Stimulated activated naive CD4-positive, alpha-beta T cell (primary cell): ENCODE results near the gene EAPP.
"Not testable (repeated sequence)": the region's sequence is repeated elsewhere in the genome, so short reads cannot be mapped to it uniquely, and the experiment has no call there.

Experiments
- DNase-seq, 6 experiments: peaks; one replicate each; lab custom pipeline; 2025; lab: John Stamatoyannopoulos, UW

Gene EAPP, protein sequence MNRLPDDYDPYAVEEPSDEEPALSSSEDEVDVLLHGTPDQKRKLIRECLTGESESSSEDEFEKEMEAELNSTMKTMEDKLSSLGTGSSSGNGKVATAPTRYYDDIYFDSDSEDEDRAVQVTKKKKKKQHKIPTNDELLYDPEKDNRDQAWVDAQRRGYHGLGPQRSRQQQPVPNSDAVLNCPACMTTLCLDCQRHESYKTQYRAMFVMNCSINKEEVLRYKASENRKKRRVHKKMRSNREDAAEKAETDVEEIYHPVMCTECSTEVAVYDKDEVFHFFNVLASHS

DNA sequence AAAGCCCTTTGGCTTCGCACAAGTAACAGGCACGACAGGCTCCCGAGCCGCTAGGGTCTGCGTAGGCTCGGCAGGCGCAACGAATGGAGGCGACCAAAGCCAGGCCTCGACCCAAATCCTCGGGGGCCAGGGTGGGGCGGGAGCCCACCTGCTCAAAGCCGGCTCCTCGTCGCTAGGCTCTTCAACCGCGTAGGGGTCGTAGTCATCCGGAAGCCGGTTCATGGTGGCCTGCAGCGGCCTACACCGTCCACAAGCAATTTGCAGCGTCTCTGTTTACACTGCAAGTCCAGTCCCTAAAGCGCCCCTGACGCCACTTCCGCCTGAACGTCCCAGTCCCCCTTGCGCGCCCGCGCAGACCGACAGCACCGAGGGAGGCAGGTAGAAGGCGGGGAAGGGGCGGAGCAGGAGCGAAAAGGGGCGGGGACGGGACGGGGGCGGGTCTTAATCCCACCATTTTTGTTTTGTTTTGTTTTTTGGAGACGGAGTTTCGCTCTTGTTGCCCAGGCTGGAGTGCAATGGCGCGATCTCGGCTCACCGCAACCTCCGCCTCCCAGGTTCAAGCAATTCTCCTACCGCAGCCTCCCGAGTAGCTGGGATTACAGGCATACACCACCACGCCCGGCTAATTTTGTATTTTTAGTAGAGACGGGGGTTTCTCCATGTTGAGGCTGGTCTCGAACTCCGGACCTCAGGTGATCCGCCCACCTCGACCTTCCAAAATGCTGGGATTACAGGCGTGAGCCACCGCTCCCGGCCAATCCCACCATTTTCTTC, at the start of gene EAPP:
Gene EAPP, minus strand, starts transcription at position 295 of the 774 bp plus-strand sequence. Its CDS starts 73 bp downstream, at position 222.
- DNase-seq, result no peak

DNA sequence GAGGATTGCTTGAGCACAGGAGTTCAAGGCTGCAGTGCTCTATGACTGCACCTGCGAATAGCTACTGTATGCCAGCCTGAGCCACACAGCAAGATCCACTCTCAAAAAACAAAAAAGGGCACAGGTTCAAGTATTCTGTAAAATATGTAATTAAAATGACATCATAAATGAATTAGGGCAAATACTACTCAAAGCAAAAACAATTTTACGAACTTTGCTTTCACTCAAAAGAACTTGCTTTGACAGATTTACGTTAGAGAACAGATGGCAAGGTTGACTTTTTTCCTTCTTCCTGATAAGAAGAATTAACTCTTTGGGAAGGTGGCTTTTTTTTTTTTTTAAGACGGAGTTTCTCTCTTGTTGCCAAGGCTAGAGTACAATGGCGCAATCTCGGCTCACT, 44.0 kb upstream of the EAPP start:
- no peak for DNase-seq

DNA sequence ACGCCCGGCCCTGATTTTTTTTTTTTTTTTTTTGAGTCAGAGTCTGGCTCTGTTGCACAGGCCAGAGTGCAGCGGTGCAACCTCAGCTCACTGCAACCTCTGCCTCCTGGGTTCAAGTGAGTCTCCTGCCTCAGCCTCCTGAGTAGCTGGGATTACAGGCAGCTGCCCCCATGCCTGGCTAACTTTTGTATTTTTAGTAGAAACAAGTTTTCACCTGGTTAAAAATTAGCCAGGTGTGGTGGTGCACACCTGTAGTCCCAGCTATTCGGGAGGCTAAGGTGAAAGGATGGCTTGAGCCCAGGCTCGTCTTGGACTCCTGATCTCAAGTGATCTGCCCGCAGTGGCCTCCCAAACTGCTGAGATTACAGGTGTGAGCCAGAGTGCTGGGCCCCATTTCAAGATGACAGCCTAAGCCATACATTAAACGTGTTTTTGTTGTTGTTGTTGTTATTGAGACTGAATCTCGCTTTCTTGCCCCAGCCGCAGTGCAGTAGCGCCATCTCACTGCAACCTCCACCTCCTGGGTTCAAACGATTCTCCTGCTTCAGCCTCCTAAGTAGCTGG, 42.7 kb upstream of the EAPP start:
- DNase-seq, result no peak

DNA sequence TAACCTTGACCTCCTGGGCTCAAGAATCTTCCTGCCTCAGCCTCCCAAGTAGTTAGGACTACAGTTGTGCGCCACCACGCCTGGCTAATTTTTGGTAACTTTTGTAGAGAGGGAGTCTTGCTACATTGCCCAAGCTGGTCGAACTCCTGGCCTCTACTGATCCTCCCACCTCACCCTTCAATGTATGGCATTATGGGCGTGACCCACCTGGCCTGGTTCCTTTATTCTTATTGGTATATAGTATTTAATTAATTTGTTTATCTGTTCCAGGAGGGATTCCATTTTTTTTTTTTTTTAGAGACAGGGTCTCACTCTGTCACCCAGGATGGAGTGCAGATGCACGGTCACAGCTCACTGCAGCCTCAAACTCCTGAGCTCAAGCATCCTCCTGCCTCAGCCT, 40.9 kb upstream of the EAPP start:
- DNase-seq, result no peak

DNA sequence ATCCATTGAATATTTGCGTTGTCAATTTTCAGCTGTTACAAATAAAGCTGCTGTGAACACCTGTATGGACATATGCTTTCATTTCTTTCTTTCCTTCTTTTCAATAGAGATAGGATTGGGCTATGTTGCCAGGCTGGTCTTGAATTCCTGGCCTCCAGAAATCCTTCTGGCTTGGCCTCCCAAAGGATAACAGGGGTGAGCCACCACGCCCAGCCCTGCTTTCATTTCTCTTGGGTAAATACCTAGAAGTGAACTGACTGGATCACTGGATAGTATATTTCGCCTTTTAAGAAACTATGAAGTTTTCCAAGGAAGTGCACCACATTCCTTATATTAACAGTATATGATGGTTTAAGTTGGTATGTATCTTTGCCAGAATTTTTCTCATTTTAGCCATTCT, 32.3 kb upstream of the EAPP start:
- no peak for DNase-seq

DNA sequence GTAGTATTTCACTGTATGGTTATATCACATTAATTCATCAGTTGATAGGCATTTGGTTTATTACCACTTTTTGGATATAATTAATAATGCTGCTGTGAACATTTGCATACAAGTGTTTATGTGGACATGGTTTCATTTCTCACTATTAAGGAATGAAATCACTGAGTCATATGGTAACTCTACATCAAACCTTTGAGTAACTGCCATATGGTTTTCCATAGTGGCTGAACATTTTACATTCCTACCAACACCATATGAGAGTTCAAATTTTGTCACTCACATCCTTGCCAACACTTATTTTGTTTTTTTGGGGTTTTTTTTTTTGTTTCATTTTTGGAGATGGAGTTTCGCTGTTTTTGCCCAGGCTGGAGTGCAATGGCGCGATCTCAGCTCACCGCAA, 30.2 kb upstream of the EAPP start:
- DNase-seq, result no peak

DNA sequence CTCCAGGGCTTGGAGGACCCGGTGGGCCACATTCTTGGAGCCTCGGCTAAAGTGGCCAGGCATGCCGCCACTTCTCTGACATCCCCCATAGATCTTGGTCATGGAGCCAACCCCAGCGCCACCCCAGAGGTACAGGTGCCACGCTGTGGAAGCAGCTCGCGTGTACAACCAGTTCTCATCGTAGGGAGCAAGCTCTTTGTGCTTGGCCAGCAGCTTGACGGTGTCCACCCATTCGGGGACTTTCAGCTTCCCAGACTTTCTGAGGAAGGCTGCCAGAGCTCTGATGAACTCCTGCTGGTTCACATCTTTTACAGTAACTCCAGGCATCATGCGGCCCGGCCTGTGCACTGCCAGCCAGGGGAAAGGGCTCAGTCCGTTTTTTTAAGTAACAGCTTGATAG, 29.3 kb upstream of the EAPP start:
- DNase-seq, result no peak

DNA sequence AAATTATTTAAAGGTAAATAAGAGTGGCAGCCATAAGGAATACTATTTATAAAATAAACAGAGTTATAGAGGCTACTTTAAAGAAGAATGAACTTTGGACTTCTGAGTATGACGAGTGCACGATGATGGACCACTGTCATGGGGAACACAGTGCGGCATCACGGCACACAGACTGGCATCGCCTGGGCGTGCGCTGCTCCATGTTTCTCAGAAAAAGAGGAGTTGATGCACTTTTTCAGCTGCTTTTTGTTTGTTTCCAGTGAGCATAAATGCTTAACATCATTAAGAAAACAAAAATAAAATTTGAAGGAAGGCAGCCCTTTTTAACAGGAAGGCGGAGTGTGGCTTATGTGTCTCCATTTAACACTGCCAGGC, 23.3 kb upstream of the EAPP start:
- no peak for DNase-seq

DNA sequence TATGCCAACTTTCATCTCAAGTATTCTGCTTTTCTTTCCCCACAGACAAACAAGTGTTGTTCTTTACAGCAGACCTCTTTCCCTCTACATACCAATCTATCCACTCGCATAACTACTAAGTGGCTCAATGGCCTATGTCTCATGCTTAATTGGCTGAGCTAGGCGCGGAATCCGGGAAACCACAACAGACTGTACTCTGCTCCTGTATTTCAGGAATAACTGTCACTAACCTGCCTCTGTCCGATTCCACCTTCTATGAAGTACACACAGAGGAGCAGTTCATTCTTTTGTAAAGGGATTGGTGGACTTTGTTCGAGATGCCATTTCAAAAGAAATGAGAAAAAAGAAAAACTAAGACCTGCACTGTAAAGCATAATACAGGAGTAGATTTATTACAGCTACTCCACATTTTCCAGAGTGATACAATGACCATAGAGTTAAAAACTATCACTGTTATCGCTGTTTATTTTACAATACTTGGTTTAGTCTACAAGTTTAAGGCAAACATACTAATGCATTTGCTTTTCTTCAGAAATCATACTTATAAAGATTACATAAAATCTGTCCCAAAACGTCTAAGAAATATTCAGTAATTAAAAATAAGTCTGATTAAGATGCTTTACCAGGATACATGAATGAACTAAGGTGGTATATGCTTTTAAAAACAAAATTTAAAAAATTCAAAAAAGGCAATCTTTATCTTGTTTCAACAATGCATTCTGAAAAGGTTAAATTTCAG, 22.7 kb upstream of the EAPP start:
- DNase-seq, result not testable (repeated sequence)

DNA sequence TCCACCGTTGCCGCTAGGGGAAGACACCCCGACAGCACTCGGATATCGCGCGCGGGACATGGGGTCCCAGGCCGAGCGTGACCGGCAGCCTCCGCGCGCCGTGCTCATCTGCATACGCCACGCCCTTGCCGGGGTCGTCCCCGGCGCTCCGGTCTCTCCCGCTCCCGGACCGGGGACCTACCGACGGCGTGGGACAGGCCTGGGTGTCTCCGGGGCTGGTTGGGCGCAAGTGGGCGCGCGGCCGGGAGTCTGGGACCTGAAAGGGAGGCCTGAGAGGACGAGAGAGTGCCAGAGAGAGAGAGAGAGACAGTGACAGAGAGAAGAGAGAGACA, 17.0 kb upstream of the EAPP start:
- DNase-seq, result not testable (repeated sequence)

DNA sequence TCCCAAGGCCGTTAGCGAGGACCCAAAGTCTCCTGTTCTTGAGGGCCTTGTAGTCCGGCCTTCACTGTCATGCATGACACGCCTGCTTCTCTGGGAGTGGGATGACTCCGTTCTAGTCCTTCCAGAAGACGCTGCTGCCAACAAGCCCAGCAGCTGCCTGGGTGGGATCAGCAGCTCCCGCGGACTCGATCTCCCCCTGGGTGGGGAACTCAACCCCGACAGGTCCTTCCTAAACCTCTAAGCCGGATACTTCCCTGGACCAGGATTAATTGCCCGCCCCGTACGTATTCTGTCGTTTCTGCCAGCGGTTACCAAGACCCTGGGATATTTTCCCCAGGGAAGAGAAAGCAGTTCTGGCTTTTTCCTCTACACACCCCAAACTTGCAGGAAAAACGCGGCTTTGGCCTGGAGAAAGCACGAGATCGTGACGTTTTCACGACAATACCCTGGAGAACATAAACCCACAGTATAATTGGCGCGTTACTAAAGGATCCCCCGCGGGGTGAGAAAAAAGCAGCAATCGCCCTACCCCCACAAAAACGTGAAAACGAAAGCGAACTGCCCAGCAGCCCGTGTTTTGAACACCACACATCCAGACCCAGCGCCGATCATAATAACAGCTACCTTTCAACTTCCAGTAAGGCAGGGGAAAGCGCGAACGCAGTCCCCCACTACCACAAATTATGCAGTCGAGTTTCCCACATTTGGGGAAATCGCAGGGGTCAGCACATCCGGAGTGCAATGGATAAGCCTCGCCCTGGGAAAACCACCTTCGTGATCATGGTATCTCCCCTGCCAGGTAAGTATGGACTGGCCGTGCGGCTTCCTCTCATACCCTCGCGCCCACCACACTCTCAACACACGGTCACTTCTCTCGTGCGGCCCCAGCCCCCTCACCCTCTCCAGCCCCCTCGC, 16.3 kb upstream of the EAPP start:
- not testable (repeated sequence) for DNase-seq

DNA sequence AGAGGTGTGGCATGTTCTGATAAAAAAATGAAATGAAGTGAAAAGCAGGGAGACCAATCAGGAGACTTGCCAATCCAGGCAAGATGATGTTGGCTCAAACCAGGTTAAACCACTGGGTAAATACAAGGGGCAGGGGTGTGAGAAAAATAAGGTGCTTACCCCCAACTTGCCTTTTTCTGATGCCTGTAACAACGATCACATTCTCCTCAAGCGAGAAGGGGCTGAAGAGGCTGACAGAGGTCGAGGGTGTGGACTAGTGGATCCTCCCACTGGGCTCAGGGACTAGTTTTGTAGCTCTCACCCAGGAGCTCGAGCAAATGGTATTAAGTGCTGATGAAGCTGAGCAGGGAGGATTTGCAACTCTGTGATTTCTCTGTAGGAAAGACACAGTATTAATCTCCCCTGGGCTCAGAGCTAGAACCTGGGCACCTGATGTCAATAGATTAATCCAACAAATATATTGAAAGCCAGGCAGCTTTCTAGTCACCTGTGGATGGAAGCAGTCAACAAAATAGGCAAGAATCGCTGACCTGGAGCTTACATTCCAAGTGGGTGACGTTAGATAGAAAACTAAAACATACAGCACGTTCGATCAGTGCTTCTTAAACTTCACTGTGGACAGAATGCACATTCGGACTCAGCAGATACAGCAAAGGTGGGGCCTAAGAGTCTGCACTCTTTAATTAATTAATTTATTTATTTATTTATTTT, 15.2 kb upstream of the EAPP start:
- DNase-seq, result no peak

DNA sequence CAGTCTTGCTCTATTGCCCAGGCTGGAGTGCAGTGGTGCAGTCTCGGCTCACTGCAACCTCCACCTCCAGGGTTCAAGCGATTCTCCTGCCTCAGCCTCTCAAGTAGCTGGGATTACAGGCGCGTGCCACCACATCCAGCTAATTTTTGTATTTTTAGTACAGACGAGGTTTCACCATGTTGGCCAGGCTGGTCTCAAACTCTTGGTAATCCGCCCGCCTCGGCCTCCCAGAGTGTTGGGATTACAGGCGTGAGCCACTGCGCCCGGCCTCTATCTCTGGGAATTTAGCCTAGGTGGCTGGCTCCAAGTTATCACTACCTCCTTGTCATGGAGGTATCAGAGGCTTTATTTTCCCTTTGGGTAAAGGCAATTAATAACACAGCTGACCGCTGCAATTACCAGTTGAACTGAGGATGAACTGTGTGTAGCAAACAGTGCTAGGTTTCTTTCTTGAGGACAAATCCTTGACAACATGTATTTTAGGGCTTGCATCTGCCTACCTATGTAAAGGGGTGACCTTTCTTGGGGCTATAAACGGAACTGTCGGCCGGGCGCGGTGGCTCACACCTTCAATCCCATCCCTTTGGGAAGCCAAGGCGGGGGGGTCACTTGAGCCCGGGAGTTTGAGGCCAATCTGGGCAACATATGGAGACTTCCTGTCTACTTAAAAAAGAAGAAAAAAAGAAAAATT, 9.9 kb upstream of the EAPP start:
- DNase-seq, result not testable (repeated sequence)

DNA sequence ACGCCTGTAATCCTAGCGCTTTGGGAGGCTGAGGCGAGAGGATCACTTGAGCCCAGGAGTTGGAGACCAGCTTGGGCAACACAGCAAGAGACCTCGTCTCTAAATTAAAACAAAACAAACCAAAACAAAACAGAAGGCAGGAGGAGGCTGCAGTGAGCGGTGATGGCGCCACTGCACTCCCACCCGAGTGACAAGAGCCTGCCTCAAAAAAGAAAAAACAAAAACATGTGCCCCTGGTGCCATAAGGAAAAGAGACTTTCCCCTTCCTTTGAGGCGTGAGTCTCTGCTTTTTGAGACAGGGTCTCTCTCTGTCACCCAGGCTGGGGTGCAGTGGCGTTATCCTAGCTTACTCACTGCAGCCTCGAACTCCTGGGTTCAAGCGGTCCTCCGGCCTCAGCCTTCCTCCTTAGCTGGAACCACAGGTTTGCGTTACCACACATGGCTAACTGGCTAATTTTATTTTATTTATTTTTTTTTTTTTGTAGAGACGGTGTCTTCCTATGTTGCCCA, 9.0 kb upstream of the EAPP start:
- no peak for DNase-seq

DNA sequence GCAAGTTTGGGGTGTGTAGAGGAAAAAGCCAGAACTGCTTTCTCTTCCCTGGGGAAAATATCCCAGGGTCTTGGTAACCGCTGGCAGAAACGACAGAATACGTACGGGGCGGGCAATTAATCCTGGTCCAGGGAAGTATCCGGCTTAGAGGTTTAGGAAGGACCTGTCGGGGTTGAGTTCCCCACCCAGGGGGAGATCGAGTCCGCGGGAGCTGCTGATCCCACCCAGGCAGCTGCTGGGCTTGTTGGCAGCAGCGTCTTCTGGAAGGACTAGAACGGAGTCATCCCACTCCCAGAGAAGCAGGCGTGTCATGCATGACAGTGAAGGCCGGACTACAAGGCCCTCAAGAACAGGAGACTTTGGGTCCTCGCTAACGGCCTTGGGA, 7.6 kb upstream of the EAPP start:
- not testable (repeated sequence) for DNase-seq

DNA sequence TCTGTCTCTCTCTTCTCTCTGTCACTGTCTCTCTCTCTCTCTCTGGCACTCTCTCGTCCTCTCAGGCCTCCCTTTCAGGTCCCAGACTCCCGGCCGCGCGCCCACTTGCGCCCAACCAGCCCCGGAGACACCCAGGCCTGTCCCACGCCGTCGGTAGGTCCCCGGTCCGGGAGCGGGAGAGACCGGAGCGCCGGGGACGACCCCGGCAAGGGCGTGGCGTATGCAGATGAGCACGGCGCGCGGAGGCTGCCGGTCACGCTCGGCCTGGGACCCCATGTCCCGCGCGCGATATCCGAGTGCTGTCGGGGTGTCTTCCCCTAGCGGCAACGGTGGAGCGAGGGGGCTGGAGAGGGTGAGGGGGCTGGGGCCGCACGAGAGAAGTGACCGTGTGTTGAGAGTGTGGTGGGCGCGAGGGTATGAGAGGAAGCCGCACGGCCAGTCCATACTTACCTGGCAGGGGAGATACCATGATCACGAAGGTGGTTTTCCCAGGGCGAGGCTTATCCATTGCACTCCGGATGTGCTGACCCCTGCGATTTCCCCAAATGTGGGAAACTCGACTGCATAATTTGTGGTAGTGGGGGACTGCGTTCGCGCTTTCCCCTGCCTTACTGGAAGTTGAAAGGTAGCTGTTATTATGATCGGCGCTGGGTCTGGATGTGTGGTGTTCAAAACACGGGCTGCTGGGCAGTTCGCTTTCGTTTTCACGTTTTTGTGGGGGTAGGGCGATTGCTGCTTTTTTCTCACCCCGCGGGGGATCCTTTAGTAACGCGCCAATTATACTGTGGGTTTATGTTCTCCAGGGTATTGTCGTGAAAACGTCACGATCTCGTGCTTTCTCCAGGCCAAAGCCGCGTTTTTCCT, 7.0 kb upstream of the EAPP start:
- not testable (repeated sequence) for DNase-seq

DNA sequence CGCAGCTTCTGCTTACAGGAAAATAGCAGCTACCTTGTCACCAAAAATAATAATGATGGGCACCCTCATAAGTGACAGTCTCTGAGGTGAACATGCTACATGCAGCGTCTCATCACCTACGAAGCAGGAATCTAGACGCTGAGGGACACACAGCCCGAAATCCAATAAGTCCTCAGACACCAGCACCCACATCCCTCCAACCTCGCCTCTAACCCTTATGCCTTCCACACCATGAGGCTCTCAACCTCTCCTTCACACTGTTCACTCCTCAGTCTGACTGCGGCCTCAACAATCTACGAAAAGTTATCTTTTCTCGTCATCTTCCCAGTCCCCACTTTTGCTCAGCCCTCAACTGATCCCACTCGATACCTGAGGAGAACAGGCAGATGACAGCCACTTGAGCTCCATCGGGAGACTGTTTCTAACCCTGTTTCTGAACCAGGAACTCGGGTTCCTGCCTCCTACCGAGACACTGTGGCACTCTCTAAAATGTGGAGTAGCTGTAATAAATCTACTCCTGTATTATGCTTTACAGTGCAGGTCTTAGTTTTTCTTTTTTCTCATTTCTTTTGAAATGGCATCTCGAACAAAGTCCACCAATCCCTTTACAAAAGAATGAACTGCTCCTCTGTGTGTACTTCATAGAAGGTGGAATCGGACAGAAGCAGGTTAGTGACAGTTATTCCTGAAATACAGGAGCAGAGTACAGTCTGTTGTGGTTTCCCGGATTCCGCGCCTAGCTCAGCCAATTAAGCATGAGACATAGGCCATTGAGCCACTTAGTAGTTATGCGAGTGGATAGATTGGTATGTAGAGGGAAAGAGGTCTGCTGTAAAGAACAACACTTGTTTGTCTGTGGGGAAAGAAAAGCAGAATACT, 919 bp upstream of the EAPP start:
- not testable (repeated sequence) for DNase-seq

DNA sequence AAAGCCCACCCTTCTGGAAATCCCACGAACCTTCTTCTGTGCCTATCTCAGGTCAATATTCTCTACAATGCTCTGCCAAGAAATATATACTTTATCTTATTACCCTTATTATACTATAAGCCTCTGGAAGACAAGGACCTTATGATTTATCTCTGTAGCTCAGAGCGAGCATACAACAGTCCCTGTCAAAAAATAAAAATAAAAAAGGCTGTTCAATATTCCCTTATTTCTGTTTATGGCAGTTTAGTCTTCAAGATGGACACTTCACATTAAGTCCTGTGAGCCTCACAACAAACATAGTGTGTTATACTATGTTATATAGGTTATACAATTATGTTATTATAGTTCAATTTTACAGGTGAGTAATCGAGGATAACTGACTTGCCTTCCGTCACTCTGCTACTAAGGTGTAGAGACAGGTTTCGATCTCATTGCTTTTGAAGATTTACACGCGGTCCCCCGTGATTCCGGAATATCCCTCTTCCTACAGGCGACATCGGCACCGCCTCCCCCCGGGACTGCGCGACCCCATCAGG, 562 bp downstream of the EAPP start:
- no peak for DNase-seq
